Heart right ventricle (tissue), 16 donors: ENCODE data around the gene NKD1. TPM values are rescaled to one million over a fixed set of nuclear protein-coding genes. Genes with fewer than 3 reads are reported as not detected.

Experiments
- ATAC-seq, 8 donors: fragments of 200-7000 bp; cut with Tn5 transposase; one replicate each; pipeline ENCODE4 v1.9.1; 2020; ENCODE audit warnings: mild to moderate bottlenecking in 8 of 8, moderate library complexity in 8 of 8, moderate number of reproducible peaks in 1 of 8
- DNase-seq, 2 donors: peaks; one replicate each; pipeline ENCODE4 v3.0.0-alpha.2; 2020
- H3K27ac ChIP-seq, 10 donors: fragments of 200-600 bp; sonication (generic) in 2 of 10; one replicate each; pipeline versions ENCODE4 v1.5.0 to v1.8.0; 2020 to 2022; ENCODE audit warnings: mild to moderate bottlenecking in 3 of 10
- H3K27me3 ChIP-seq, 7 donors: fragments of 200-600 bp; one replicate each; pipeline ENCODE4 v1.8.0; 2021 to 2022; ENCODE audit warnings: mild to moderate bottlenecking in 2 of 7
- H3K36me3 ChIP-seq, 9 donors: fragments of 200-600 bp; sonication (generic) in 1 of 9; one replicate each; pipeline versions ENCODE4 v1.5.0 to v1.8.0; 2020 to 2022; ENCODE audit warnings: mild to moderate bottlenecking in 2 of 9
- H3K4me1 ChIP-seq, 9 donors: fragments of 200-600 bp; sonication (generic) in 1 of 9; one replicate each; pipeline versions ENCODE4 v1.5.0 to v1.8.0; 2020 to 2022; ENCODE audit warnings: mild to moderate bottlenecking in 4 of 9
- H3K4me3 ChIP-seq, 10 donors: fragments of 200-600 bp; sonication (generic) in 2 of 10; one replicate each; pipeline versions ENCODE4 v1.5.0 to v1.8.0; 2020 to 2022; ENCODE audit warnings: mild to moderate bottlenecking in 7 of 10, moderate library complexity in 2 of 10
- H3K9me3 ChIP-seq, 11 donors: fragments of 200-600 bp in 10 of 11; sonication (generic) in 2 of 11; one replicate each; pipeline versions ENCODE4 v1.5.0 to v1.8.0; 2013 to 2022; ENCODE audit warnings: mild to moderate bottlenecking in 2 of 11, control low read depth in 1 of 11, moderate library complexity in 1 of 11
- WGBS, 2 donors: extraction: QIAGEN DNeasy Blood & Tissue Kit; methylation state at CpG; one replicate each; pipeline ENCODE4 v1.1.7; 2013; ENCODE audit warnings: inconsistent platforms in 1 of 2; 5-methylcytosine and 5-hydroxymethylcytosine counted together
- intact Hi-C, 10 donors: fragments of 100-400 bp; cut with DNase I; formaldehyde crosslinking; loops; one replicate each; pipeline versions ENCODE4 v1.11.1 to v1.14.2; 2022
- polyA plus RNA-seq, 2 donors: library from polyadenylated mRNA; stranded (reverse); fragments of 200-250 nt; gene quantifications; one replicate each; pipeline ENCODE4 v1.2.3, GENCODE V29; 2013
- total RNA-seq, 10 donors: library from RNA; stranded (reverse); fragmentation: NEBNext Ultra II Directional in 3 of 10; extraction: Animal tissue kit (Norgen Biotek cat#: 25700) in 3 of 10; gene quantifications; one replicate each; pipeline versions ENCODE4 v1.2.1 to v1.2.4, GENCODE V29; 2021 to 2023
- TF ChIP-seq, protein P1 (sequence below), 9 donors: fragments of 200-600 bp; sonication (generic) in 2 of 9; IDR thresholded peaks; one replicate each; pipeline versions ENCODE4 v1.5.0 to v1.8.0; 2021 to 2022; ENCODE audit warnings: antibody characterized with exemption in 9 of 9, mild to moderate bottlenecking in 5 of 9, moderate library complexity in 1 of 9
- donor health status: Arrhythmogenic right ventricular cardiomyopathy.
- donor health status: ischemic (EF 13 %, LVEDD 7.1; RV severe dilation, severe dysfunction).
- donor health status: healthy with polysubstance abuse.
- donor health status: DM: no; HTN: yes; CAD: no.
- donor health status: DM: no; HTN: no; CAD: no.
- donor health status: ischemic (EF 25% LVEDD 6.9; RV normal size, moderate dysfunction).
- donor health status: ischemic (EF 25% LVEDD 5.7; RV mildly dilated, moderate dysfunction).
- donor health status: healthy.
- donor health status: DM: yes; HTN: yes; CAD: no.
- donor health status: Ischemic cardiomyopathy.
- donor health status: ischemic (EF 35%, LVEDD 5.7; RV mildly dilated, moderate dysfunction).
- donor health status: nonischemic (EF 11% LVEDD 7.7; RV severe dilation, severe dysfunction).
- donor health status: DM: yes; HTN: yes; CAD: no.
- donor health status: PGD.
- donor health status: ischemic (EF 29% LVEDD 5.4; RV normal size, mild dysfunction).
- donor health status: nonischemic (EF 23%, LVEDD 6.1; RV moderate dilation, normal function).

NKD1 gene
- total and polyA plus RNA-seq, 12 donors, result 0.22 to 1.1 (median 0.42) TPM

DNA sequence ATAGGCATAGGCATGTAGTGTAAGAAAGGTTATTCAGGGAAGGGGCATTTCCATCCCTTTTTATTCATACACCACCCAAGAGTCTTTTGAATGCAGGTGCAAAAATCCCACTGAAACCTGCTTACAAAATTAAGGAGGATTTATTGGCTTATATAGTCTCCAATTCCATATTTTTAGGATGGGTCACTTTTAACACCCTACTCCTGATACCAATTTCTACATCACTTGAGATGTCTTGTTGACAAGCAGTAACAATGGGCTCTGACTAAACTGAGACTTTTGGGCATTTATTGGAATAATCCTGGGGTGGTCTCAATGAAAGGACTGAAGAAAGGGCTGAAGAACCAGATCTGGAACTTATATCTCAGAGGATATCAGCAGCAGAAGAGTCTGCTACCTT, 18.9 kb upstream of the NKD1 start:
- H3K4me3 ChIP-seq, result no peak overlapping the region
- H3K9me3 ChIP-seq, result peaks cover 0 to 25% (median 8%) of the 10 kb centered on the region in 11 donors
- TF ChIP-seq, protein P1, sequence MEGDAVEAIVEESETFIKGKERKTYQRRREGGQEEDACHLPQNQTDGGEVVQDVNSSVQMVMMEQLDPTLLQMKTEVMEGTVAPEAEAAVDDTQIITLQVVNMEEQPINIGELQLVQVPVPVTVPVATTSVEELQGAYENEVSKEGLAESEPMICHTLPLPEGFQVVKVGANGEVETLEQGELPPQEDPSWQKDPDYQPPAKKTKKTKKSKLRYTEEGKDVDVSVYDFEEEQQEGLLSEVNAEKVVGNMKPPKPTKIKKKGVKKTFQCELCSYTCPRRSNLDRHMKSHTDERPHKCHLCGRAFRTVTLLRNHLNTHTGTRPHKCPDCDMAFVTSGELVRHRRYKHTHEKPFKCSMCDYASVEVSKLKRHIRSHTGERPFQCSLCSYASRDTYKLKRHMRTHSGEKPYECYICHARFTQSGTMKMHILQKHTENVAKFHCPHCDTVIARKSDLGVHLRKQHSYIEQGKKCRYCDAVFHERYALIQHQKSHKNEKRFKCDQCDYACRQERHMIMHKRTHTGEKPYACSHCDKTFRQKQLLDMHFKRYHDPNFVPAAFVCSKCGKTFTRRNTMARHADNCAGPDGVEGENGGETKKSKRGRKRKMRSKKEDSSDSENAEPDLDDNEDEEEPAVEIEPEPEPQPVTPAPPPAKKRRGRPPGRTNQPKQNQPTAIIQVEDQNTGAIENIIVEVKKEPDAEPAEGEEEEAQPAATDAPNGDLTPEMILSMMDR (IDR thresholded peaks at IDR 0.05), result no peak
- H3K27me3 ChIP-seq, result peaks cover 0 to 24% (median under 1%) of the 10 kb centered on the region in 7 donors
- H3K4me1 ChIP-seq, result no peaks in the 10 kb centered on the region
- no peak overlapping the region for H3K27ac ChIP-seq
- no peak for ATAC-seq
- no peaks in the 10 kb centered on the region for H3K36me3 ChIP-seq
- intact Hi-C loops, result no loop called here
- no peak for DNase-seq

DNA sequence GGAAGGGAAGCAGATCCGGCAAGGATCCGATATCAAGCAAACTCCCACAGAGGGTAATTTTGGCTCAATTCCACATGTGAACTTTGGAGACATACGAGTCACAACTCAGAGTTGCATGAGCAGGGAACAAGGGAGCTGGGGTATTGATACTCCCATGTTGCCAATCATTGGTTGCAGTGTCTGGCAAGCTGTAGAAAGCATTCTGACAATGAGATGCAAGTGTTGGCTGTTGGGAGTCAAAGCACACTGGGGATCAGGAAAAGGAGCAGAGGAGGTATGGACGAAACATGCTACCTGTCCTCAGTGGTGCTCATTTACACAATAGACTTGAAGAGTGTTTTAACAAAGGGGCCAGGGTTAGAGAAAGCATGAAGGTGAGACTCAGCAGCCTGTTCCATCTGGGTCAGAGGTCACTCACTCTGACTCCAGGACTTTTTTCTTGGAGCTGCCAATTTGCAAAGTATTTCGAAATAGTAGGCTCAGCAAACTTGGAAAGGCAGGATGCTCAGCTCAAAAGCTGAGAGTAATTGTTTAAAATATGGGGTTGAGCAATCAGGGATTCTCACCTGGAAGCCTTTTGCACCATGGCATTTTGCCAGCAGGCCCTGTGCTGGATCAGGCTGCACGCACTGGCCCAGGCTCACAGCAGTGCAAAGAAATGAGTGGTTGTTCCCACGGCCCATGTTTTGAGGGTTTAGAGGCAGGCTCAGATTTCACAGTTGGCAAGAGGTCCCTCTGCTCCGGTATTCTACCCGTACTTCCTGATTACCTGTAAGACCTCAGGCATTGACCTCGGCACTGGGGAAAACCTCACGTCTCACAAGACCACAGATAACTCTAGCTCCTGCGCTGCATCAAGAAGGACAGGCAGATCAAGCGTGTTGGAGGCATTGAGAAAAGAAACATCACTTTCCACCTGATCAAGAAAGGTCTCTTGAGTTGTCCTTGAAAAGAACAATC, 17.6 kb upstream of the NKD1 start:
- Histone ChIP-seq H3K4me3 (no peak overlapping the region), H3K9me3 (peaks cover 0 to 25% (median 8%) of the 10 kb centered on the region in 11 donors), H3K27ac (no peak overlapping the region), H3K36me3 (no peaks in the 10 kb centered on the region), H3K27me3 (peaks cover 0 to 15% (median 0%) of the 10 kb centered on the region in 7 donors), H3K4me1 (no peaks in the 10 kb centered on the region)
- DNase-seq (no peak), ATAC-seq (no peak)
- TF ChIP-seq, protein P1 (IDR thresholded peaks at IDR 0.05), result no peak
- intact Hi-C loops, result no loop called here
- 76 to 78% methylated on average over 13 of the region's 13 CpGs for WGBS, 2 donors

DNA sequence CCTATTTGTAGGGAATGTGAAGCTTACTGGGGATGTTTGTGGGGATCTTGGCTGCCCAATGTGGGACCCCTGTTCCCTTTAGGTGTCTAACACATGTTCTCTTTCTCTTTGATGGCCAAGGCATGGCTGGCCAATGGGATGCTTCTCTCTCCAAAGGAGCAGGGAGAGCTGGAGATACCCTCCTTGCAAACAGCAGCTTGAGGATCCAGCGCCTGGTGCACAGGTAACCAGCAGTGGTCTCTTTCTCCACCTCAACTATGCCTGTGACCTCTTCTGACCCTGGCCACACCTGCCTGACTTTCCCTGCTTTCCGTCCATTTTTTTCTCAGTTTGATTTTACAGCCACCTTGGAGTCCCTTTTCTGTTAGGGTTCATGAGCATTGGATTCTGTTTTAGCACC, 16.8 kb upstream of the NKD1 start:
- Histone ChIP-seq H3K27ac (no peak overlapping the region), H3K4me1 (no peaks in the 10 kb centered on the region), H3K36me3 (no peaks in the 10 kb centered on the region), H3K27me3 (peaks cover 0 to 8% (median 0%) of the 10 kb centered on the region in 7 donors), H3K9me3 (peaks cover 0 to 25% (median 8%) of the 10 kb centered on the region in 11 donors), H3K4me3 (no peak overlapping the region)
- ATAC-seq (no peak), DNase-seq (no peak)
- 85 to 95% methylated on average over 2 of the region's 2 CpGs for WGBS, 2 donors
- intact Hi-C loops, result no loop called here
- TF ChIP-seq, protein P1 (IDR thresholded peaks at IDR 0.05), result no peak

DNA sequence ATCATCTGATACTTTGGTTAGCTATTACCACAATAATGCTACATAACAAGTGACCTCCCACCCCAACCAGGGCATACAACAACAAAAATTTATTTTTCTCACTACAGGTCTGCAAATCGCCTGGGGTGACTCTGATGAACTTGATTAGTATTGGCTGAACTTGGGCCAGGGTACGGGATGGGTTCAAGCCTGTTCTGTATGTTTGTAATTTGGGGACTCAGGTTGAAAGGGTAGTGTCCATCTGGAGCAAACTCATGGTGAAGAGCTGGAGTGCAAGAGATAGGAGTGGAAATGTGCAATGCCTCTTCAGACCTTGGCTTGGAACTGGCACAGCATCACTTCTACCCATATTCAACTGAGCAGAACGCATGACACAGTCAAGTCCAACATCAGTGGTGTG, 16.3 kb upstream of the NKD1 start:
- Histone ChIP-seq H3K9me3 (peaks cover 0 to 25% (median 8%) of the 10 kb centered on the region in 11 donors), H3K27me3 (peaks cover 0 to 8% (median 0%) of the 10 kb centered on the region in 7 donors), H3K4me3 (no peak overlapping the region), H3K27ac (no peak overlapping the region), H3K4me1 (no peaks in the 10 kb centered on the region), H3K36me3 (no peaks in the 10 kb centered on the region)
- TF ChIP-seq, protein P1 (IDR thresholded peaks at IDR 0.05), result no peak
- WGBS, 2 donors, result 74 to 77% methylated on average over 3 of the region's 3 CpGs
- DNase-seq (no peak), ATAC-seq (no peak)
- intact Hi-C loops, result no loop called here
